Measurements from ENCODE around the gene GPR158.

GPR158 gene

DNA sequence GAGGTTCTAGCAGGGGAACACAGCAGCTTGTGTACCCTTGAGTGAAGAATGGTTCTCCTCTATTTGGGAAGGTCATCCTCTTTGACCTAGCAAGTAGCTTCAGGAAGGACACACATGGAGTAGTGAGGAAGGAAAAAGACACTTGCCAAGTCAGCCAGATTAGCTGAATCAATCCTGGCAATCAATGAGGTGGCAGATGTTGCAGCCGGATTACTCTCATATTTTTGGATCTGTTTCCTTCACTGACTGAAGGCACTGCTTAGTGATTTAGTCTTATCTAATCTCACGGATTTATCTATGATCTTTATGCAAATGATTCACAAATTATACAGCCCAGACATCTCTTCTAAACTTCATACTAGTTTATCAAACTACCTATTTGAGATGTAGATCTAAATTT is 218.8 kb downstream of the GPR158 start:
- no peak for DNase-seq (ENCODE audit: low spot score)

- DNase-seq (ENCODE audit: low spot score): no peak
Measured at GRCh38 chr10:25398680-25399079, 223.9 kb downstream of the GPR158 start.

DNA sequence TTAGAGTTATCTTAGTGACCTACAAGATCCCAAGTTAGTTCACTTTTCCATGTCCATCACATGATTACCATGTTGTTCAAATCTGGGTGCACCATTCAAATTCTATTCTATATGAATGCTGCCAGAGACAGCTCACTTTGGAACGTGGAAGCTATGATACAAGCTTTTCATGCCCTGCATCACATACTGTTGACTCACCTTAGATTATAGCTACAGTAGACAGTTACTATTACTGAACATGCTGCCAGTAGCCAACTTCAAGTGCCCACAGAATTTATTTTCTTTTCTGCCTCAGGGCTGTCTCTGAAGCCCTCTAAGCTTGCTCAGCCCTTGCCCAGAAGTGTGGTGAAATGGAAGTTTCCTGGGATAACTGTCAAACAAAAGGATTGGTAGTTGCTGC is 231.1 kb downstream of the GPR158 start:
- no peak for DNase-seq (ENCODE audit: low spot score)

- DNase-seq (ENCODE audit: low spot score): no peak
Measured at GRCh38 chr10:25417611-25418010, 242.8 kb downstream of the GPR158 start.

GRCh38 chr10:25425776-25426175 is 251.0 kb downstream of the GPR158 start:
- no peak for DNase-seq (ENCODE audit: low spot score)

DNA sequence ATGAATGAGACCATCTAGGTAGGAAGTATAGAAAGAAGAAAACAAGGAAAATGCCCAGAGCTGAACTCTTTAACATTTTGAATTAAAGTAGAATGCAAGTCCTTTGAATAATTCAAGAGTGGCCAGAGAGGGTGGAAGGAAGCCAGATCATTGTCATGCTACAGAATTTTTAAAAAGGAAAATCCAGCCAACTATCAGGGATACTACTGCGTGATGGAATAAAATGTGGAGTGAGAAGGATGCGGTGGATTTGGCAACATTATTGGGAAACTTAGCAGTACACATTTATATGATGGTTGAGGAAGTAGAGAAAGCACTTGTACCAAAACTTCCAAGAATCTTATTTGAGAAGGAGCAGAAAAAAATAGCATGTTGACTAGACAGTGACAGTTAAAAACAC is 261.6 kb downstream of the GPR158 start:
- no peak for DNase-seq (ENCODE audit: low spot score)

- no peak for DNase-seq (ENCODE audit: low spot score)
Measured at GRCh38 chr10:25441270-25441669, 266.5 kb downstream of the GPR158 start.

DNA sequence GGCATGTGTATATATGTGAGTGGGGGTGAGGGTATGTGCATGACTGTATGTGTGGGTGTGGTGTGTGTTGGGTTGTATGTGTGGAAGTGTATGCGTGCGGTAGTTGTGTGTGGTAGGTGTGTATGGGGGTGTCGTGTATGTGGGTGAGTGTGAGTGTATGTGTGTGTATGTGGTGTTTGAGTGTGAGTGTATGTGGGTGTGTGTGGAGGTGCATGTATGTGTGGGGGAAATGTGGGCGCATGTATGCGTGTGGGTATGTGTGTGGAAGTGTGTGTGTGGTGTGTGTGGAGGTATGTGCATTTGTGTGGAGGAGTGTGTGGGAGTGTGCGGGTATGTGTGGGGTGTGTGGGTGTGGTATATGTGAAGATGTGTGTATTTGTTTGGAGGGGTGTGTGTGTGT is 269.5 kb downstream of the GPR158 start:
- no peak for DNase-seq (ENCODE audit: low spot score)

DNA sequence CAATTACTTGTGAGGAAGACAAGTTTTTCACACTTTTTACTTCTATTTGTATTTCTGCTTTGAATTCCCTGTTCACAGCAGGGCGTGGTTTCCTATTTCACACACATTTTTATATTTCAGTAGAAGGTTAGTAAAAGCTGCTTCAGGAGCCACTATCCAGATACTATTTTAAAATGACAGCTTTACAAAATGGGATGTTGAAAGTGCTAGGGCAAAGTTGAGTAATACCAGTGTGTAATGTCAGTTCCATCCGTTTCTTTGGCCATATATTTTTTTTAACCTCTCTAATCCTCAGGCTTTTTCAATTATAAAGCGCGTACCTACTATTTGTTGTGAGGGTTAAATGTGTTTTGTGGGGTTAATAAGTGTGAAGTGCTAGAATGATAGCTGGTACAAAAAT is 276.6 kb downstream of the GPR158 start:
- no peak for DNase-seq (ENCODE audit: low spot score)

DNA sequence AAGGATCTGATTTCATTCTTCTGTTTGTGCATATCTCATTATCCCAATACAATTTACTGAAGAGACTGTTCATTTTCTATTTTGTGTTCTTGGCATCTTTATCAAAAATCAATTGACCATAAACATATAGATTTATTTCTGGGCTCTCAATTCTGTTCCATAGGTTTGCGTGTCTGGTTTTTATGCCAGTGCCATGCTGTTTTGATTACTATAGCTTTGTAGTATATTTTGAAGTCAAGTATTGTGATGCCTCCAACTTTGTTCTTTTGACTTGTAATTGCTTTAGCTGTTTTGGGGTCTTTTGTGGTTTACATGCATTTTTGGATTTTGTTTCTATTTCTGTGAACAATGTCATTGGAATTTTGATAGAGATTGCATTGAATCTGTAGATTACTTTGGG is 278.8 kb downstream of the GPR158 start:
- no peak for DNase-seq (ENCODE audit: low spot score)

- no peak for DNase-seq (ENCODE audit: low spot score)
Measured at GRCh38 chr10:25455980-25456567, 281.3 kb downstream of the GPR158 start.

DNA sequence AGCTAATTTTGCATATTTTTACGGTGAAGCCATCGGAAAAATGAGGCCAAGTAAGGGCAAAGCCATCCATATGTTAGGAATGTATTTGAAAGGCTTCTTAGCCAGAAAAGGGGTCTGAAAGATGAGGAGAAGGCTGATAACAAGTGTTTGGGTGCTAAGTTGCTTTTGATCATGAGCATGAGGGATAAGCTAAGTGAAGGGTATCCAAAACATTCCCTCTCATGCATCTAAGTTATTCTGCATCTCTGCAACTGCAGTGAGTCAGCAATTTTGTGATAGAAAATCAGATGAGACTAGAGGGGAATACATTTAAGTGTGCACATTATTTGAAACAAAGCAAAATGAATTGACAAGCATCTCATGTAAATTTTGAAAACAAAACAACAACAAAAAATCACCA is 282.8 kb downstream of the GPR158 start:
- no peak for DNase-seq (ENCODE audit: low spot score)

DNA sequence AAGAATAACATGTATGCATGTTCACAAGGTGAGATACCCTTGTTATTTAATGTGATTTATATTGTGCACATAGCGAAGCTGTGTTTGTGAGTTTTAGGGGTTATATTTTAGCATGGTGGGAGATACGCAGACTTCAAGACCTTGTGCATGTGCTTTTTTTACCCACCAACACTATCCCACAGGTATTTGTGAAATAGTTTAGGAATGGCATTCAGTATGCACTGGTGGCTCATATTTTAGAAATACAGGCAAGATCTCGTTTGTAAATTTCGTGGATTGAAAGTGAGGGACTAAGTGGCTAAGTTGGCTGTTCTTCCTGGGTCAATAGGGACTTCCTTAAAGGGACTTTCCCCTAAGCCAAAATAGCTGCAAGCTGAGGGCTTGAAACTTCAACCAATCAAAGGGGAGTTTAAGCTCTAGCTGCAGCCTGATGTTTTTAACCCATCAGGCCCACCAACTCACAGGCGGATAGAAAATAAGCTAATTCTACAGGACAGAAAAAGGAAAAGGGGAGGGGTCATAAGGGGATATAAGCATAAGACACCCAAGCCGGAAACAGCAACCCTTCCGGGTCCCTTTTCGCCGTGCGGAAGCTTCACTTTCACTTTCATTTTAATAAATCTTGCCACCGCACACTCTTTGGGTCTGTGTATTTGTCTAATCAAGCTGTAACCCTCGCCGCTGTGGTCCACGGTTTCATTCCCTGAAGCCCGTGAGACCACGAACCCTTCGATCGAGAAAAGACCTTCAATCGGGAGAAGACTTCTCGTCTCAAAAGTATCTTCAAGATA is 291.0 kb downstream of the GPR158 start:
- no peak for DNase-seq (ENCODE audit: low spot score)

- DNase-seq (ENCODE audit: low spot score): no peak
Measured at GRCh38 chr10:25467881-25468280, 293.1 kb downstream of the GPR158 start.

DNA sequence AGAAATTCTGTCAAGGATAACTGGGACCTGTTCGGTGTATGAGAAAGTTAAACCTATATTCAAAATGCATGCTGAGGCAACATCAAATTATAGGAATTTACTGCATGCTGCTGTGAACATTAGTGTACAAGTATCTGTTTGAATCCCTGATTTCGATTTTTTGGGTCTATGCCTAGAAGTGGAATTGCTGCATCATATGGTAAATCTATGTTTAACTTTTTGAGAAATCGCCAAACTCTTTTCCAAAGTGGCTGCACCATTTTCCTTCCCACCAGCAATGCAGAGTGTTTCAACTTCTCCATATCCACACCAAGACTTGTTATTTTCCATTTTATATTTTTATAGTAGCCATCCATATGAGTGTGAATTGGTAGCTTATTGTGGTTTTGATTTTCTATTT is 306.7 kb downstream of the GPR158 start:
- DNase-seq (ENCODE audit: low spot score): no peak

DNA sequence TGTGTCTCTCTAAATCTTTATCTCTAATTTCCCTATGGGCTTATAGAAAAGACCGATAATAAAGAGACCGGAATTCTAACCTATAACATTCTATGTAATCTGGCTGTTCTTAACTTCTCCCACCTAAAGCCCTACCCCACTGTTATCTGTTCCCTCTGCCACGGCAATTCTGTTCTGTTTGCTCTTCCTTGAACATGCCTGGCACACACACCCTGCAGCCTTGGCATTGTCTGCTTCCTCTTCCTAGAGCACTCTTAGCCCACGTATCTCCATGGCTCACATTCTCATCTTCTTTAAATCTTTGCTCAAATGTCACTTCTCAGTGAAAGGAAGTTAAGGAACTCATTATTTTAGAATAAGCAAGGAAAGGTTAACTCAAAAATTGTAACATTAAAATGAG is 309.2 kb downstream of the GPR158 start:
- no peak for DNase-seq (ENCODE audit: low spot score)

- no peak for DNase-seq (ENCODE audit: low spot score)
Measured at GRCh38 chr10:25487266-25487665, 312.5 kb downstream of the GPR158 start.

DNA sequence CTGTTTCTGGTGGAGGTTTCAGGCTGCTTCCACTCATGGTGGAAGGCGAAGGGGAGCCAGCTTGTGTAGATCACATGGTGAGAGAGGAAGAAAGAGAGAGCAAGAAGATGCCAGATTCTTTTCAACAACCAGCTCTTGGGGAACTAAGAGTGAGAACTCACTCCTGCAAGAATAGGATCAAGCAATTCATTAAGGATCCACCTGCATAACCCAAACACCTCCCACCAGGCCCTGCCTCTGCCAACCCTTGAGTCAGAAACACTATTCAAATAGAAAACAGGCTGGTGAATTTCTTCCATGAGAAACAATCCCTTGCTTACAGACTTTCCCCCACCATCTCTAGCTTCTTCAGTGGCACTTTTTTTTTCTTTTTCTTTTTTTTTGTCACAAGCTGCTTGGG is 317.2 kb downstream of the GPR158 start:
- DNase-seq (ENCODE audit: low spot score): no peak

- DNase-seq (ENCODE audit: low spot score): no peak
Measured at GRCh38 chr10:25492680-25493079, 317.9 kb downstream of the GPR158 start.

DNA sequence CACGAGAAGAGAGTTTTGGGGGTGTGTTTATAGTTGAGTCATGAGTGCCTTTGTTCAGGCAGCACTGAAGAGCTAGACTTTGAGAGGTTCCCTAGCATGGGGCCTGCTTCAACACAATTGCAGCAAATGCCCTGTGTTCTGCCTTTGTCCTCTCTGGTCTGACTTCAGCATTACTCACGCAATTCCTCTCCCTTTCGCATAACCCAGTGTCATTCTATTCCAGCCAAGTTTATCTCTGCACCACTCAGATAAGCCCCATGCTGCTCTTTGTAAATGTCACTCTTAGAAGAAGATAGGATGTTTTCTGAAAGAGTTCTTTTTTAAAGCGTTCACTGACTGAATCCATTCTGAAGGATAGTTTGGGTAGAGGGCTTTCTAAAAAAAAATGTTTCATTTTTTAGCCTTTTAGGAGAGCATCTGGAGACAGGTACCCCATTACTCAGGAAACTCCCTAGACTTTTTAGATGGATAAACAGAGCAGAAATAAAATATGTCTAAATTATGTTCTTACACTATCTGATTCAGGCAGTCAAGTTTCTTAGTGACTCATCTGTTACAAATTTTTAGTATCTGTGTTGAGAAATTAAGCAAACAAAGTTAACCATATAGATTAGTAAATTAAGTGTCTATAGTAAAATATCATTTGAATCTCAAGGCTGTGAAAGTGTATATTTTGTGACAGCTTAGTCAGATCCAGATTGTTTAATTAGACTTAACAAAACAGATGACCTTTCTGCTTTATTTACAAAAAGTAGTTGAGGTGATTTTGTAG is 318.5 kb downstream of the GPR158 start:
- DNase-seq (ENCODE audit: low spot score): no peak

DNA sequence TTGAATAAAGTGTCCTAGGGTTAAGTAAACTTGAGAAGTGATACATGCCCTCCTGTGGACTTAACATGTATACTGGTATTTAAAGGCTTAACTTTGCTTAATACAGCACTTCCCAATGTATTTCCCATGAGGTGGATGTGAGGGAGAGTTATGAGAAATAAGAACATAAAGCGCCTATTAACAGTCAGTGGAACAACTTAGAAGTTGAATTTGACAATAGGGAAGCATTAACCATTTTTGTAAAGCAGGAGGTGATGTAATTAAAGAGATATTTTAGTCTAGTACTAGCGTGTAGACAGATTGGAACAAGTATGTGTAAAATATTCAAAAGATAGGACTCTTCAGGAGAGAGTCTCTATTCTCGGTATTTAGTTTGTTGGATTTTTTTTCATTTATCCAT is 322.4 kb downstream of the GPR158 start:
- DNase-seq (ENCODE audit: low spot score): no peak

DNA sequence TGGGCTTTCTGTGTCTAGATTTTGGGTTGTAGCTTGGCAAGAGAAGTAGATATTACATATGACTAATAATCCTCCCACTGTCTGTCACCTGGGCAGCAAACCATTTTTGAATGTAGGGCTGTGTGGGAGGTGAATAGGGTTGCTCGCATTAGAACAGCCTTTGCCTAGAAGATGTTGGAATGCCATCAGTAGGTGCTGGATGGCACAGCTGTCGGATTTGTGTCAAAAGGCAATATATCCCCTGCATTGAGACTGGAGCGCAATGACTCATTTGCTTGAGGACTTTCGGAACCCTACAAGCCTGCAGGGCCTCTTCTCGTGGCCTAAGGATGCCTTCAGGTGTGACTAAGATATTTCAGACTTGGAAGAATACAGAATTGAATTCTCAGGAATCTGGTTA is 323.8 kb downstream of the GPR158 start:
- DNase-seq (ENCODE audit: low spot score): no peak

DNA sequence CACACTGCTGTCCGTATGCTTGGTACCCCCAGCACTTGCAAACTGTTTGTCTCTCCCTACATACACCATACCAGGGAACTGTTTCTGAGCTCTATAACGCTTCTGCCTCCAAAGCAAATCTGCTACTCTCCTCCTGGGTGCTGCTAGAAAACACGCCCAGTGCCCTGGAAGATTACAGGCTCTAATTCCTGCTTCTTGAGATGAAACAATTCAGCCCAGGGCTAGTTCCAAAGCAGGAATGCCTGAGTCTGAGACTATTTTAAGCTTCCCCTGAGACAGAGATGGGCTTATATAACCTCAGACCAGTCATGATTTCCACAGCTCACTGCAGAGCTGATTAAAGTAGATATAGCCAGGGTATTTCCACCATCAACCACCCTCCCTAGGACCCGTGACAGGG is 327.1 kb downstream of the GPR158 start:
- no peak for DNase-seq (ENCODE audit: low spot score)

Measured in ecto neural progenitor cell (in vitro differentiated cells).